Left colon (tissue), 2 donors: Measurements from ENCODE around the gene TRIM65. TPM values are rescaled to one million over a fixed set of nuclear protein-coding genes. Genes with fewer than 3 reads are reported as not detected.

Experiments used
- ATAC-seq: fragments of 200-7000 bp; cut with Tn5 transposase; one replicate; pipeline ENCODE4 v1.9.1; 2020; ENCODE audit warnings: mild to moderate bottlenecking, moderate library complexity
- DNase-seq, 2 donors: peaks; one replicate each; pipeline ENCODE4 v3.0.0-alpha.2; 2020
- intact Hi-C, 2 donors: fragments of 100-400 bp; cut with DNase I in 1 of 2; cut with micrococcal nuclease in 1 of 2; formaldehyde crosslinking; loops; one replicate each; pipeline versions ENCODE4 v1.11.2 to v1.14.0; 2022; cut with DNase I, micrococcal nuclease
- long read RNA-seq: library from polyadenylated mRNA; unstranded; transcript quantifications from one replicate; pipeline ENCODE4 v2.0.0, GENCODE V29; 2021
- total RNA-seq, 2 donors: library from RNA; stranded (reverse); fragmentation: NEBNext Ultra II Directional; extraction: Animal tissue kit (Norgen Biotek cat#: 25700); gene quantifications; one replicate each; pipeline ENCODE4 v1.2.1, GENCODE V29; 2021
- donor health status: DM: no; HTN: no; CAD: no.
- donor health status: DM: yes; HTN: yes; CAD: no.

The TRIM65 gene, protein sequence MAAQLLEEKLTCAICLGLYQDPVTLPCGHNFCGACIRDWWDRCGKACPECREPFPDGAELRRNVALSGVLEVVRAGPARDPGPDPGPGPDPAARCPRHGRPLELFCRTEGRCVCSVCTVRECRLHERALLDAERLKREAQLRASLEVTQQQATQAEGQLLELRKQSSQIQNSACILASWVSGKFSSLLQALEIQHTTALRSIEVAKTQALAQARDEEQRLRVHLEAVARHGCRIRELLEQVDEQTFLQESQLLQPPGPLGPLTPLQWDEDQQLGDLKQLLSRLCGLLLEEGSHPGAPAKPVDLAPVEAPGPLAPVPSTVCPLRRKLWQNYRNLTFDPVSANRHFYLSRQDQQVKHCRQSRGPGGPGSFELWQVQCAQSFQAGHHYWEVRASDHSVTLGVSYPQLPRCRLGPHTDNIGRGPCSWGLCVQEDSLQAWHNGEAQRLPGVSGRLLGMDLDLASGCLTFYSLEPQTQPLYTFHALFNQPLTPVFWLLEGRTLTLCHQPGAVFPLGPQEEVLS
- 10 to 100 TPM; 15.0 to 18.7 TPM for total RNA-seq
- long read RNA-seq, partial matches to known transcripts = 3 of 18 reads
- long read RNA-seq, other reads (novel, unspliced or antisense) = 8 of 18 reads

DNA sequence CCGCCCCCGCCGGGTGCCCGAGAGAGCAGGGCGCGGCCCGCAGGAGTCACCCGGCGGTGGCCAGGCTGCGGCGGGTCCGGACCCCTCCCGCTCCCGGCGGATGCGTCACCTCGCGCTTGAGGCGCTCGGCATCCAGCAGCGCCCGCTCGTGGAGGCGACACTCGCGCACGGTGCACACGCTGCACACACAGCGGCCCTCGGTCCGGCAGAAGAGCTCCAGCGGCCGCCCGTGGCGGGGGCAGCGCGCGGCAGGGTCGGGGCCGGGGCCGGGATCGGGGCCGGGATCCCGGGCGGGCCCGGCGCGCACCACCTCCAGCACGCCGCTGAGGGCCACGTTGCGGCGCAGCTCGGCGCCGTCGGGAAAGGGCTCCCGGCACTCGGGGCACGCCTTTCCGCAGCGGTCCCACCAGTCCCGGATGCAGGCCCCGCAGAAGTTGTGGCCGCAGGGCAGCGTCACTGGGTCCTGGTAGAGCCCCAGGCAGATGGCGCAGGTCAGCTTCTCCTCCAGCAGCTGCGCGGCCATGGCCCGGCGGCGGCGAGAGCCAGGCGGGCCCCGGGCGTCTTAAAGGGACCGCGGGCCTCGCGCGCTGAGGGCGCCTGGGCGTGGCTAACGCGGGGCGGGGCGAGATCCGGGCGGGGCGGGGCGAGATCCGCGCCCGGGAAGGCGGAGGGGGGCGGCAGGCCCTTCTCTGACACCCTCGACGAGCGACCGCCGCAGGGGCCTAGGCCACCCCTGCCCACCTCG is at the start of gene TRIM65:
Gene TRIM65, minus strand, starts transcription at position 537 of the 745 bp plus-strand sequence. Its CDS starts 14 bp downstream, at position 523.
- intact Hi-C loops = no loop called here
- ATAC-seq = peak; percentile 83
- peak; percentile 83 to 90 for DNase-seq

DNA sequence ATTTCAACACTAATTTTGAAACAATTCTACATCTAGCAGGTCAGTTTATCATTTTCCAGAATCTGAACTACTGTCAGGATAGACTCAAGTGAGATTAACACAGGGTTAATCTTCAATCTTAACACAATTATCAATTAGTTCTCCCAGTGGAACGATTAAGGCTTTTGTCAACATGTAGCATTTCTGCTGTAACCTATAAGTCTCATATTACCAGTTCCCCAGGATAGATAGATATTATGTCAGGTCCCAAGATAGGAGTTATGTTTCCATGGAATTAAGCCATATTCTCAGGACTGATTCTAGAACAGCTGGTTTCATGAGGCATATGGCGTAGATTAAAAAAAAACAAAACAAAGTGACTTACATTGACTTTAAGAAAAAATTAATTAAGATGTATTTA is 48.5 kb upstream of the TRIM65 start:
- no peak for ATAC-seq
- intact Hi-C loops = no loop called here
- DNase-seq = no peak

DNA sequence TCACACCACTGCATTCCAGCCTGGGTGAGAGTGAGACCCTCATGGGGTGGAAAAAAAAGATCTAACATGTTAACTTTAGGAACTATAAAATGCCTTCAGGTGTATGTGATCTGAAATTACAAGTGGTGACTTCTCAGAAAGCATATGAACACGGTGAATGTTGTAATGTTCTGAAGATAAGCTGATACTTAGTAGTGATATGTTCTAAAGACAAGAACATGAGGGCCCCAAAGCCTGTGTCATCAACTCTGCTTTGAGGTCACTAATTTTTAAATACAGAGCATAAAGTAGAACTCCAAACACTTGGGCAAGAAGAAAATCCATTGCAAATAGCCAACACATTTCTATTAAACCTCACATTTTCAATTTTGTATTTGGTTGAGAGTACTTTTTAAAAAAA is 46.7 kb upstream of the TRIM65 start:
- intact Hi-C loops = no loop called here
- ATAC-seq (no peak), DNase-seq (no peak)

DNA sequence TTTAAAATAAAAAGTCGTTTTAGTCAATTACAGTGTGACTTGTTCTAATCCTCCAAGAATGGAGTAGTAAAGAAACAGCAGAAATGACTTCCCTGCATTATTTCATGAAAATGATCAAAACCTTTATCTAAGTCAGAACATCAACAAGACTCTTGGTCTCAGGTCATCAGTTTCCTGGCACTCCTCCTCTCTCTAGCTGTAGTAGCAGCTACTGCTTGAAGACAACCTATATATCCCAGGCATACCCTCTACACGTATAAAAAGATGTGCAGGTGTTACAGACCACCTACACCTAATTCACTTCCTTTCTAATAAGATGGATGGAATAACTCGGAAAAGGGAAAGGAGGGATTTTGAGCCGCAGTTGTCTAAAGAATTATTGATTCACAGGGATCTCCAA is 45.7 kb upstream of the TRIM65 start:
- ATAC-seq (no peak), DNase-seq (no peak)
- intact Hi-C loops = no loop called here

DNA sequence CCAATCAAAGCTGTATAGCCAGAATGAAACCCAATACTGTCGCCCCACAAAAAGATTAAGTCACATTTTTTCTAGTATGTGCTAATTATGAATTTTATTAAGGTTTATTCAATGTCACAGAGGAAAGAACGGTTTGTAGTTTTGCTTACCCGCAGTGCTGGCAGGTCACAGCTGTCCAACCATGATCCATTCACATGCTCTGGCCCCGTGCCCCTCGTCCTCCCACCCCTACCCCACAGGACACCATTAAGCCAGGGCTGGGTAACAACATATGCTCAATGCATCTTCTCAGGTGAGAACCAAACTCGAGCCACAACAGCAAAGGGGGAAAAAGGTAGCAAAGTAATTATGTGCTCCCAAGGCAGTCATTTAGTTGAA is 44.7 kb upstream of the TRIM65 start:
- ATAC-seq (no peak), DNase-seq (no peak)
- intact Hi-C loops = no loop called here

DNA sequence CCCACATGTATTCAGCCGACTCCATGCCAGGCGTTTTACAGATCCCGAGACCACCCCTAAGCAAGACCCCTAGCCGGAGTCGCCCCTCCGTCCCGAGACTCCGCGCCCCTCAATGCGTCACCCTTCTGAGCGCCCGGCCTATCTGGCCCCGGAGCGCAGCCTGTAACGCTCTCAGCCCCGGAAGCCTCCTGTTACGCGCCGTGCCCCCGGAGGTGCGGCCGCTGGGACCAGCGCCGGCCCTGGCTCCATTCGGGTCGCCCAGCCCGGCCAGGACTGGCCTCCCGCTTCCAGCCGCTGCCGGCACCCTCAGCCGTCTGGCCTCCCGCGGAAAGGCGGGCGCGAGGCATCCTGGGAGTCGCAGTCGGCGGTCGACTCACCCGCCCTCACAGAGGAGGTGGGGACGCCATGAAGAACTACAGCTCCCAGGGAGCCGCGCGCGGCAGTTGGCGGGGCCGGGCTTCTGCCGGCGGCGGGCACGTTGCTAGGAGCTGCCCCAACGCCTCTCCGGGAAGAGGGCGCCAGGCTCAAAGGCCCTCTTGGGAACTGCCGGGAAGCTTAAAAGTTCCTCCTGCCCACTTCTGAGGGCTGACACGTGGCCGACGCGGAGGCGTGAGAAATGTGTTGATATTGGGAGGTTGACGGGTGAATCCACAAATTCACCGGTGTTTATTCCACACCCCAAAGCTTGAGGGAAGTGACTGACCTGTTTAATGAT is 44.1 kb upstream of the TRIM65 start, which contains the start of gene FBF1:
Gene FBF1, minus strand, starts transcription at position 316 of the 715 bp plus-strand sequence. CDS start 2,893 bp downstream, outside the sequence.
- ATAC-seq = peak; percentile 99
- intact Hi-C loops = no loop called here
- DNase-seq = peak; percentile 94 to 95

DNA sequence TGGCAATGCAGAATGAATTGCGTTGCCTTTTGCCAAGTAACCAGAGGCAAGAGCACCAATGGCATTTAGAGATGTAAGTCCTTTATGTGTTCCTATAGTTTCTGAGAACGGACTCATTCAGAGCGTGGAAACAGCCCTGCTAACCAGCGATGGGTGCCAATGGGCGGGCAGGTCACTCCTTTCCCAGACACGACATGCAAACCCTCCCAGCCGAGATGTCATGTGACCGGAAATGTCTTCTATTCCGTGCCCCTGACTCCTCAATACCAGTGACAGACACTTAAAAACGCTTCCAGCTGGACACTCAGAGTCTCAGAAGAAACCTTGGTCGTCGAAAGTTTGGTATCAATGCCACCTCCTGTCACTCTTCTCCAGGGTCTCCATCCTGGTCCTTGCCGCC is 40.9 kb upstream of the TRIM65 start:
- DNase-seq (no peak), ATAC-seq (no peak)
- intact Hi-C loops = no loop called here

DNA sequence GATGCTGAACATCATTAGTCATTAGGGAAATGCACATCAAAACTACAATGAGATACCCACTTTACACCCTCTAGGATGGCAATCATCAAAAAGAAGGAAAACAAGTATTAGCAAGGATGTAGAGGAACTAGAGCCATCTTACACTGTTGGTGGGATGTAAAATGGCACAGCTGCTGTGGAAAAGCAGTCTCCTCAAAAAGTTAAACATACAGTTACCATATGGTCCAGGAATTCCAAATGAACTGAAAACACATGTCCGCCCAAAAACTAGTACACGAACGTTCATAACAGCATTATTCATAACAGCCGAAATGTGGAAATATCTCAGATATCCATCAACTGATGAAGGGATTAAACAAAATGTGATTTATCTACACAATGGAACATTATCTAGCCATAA is 37.1 kb upstream of the TRIM65 start:
- intact Hi-C loops = no loop called here
- ATAC-seq = no peak
- DNase-seq = no peak

DNA sequence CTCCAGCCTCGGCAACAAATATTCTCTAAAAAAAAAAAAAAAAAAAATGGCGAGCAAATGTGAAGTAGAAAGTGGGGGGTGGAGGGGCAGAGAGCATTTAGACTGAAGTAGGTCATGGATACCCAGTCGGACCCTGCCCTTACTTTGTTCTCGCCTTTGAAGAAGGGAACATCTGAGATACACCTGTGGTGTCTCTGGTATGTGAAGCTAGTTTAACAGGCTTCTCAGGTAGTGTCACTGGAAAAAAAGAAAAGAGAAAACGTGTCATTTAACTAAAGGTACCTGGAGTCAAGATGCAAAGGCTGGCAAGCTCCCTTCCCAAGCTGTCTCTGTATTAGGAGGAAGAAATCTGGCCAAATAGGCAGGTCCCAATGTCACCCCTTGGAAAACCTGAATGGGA is 36.1 kb upstream of the TRIM65 start:
- no peak for ATAC-seq
- no peak for DNase-seq
- intact Hi-C loops = no loop called here

DNA sequence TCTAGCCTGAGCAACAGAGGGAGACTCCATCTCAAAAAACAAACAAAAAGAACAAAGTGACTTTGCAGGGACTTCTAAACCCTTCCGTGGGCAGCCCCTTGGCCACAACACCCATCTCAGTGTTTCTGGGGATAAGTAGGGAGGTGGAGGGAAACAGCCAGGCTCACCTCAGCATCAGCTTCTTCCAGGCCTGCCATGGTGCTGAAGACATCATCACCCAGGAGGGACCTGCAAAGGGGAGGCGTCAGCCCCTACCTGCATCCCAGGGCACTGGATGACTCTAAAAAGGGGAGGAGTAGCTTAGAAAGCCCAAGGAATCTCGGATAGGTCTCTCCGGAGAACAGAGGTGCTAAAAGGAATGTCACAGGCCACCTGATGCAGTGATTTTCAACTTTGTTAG is 34.3 kb upstream of the TRIM65 start:
- no peak for ATAC-seq
- intact Hi-C loops = no loop called here
- no peak for DNase-seq

DNA sequence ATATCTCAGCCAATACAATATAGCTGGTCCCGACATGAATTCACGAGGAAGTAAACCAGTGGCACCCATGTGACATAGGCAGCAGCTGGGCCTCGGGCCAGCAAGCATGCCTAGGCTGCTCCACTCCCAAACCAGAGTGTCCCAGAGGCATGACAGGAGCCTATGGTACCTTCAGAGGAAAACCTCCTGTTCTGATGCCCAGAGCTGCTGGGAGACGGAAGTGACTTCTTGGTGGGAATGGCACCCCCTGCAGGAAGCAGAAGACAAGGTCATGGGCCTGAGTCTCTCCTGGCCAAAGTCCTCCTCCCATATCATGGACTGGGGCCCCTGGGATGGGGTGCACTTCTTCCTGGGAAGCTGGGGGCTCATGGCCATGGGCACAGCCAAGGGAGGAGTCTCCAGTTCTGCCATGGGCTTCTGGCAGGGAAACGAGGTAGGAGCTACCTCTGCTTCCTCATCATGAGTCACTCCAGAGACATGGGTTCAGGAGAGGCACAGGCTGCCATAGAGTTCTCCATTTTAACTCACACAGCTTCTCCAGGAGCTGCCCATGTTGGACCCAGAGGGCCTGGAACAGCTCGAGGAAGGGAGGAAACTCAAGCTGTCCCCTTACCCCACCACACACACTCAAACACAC is 30.7 kb upstream of the TRIM65 start:
- DNase-seq (peak in 1 of 2 donors; percentile 36), ATAC-seq (peak; percentile 67)
- intact Hi-C loops = no loop called here

DNA sequence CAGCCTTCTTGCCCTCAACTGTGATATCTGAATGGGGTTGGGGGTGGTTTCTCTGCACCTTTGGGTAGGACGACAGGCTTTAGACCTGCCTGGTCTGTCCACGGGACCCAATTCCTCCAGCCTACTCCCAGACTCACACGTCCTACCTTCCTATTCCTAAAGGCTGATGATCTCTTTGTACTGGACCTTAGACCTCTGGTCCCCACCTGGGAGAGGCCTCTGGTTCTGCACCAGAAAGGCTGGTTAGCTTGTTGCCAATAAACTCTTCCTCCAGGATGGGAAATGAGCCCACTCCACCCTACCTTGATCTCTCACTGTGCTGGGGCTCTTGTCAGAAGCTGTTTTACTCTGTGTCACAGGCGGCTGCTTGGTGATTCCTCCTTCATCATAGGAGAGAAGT is 29.7 kb upstream of the TRIM65 start:
- ATAC-seq (no peak), DNase-seq (no peak)
- intact Hi-C loops = no loop called here

DNA sequence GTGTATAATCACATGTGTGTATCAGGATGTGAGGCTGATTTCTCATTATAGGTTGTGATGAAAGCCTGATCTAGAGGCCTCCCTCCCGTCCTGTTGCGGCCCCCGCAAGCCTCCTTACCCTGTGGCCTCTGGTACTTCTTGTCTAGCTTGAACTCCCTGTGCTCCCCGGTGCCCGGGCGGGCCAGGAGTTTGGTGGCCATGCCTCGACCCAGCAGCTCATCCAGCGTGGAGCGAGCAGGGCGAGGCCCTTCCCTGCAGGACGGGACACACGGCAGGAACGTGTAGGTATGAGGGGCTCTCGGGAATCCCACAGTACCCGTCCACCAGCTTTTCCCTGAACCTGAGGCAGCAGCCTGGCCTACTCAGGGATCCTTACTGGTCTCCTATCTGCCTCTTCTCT is 29.2 kb upstream of the TRIM65 start:
- DNase-seq (no peak), ATAC-seq (no peak)
- intact Hi-C loops = no loop called here

DNA sequence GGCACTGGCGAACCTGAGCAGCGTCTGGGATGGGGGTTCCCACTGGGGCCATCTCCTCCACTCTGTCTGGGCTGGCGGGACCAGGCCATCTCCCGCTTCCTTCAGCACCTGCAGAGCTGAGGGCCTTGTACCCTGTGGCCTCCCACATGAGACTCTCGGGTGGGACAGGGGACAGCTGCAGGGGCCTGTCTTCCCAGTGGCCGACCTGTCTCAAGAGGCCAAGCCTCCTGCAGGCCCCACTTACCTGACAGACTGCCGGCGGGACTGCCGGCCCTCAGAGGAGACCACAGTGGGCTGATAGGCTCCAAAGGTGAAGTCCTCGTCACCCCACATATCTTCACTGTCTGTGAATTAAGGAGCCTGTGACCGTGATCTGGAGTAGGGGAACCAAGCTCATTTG is 28.4 kb upstream of the TRIM65 start:
- ATAC-seq = no peak
- intact Hi-C loops = no loop called here
- no peak for DNase-seq

DNA sequence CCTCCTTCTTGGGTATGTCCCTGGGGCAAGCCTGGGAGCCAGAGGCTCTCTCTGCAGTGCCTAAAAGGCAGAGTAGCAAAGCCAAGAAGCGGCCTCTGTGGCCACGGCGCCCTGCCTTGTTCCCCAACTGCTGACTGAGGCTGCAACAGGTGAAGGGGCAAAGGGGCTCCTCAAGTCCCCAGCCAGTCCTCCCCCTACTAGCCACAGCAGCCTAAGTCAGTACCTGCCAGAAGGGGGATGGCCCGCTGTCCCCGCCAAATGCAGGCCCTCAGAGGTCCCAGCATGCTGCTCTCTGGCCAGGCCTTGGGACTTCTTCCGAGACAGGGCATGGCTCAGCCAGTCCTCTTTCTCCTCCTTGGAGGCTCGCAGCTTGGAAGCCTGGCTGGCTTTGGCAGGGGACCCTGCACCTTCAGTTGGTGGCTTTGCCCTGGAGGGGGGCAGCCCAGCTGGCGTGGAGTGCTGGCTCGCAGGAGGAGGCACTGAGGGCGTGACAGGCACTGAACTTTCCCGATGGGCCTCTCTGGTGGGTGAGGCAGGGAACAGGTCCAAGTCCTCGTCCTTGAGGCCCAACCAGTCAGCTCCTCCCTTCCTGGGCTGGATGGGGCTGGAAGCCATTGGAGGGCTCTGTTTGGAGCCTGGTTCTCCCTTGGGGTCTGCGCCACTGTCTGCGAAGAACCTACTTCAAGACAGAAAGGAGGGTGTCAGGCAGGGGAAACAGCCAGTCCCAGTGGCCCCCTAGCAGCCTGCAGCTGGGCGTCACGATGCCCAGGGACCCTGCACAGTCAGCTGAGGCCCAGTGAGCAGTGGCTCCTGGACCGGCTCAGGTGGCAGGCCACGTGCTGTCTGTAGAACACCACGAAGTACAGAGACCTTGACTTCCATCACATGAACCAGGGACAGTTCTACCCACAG is 26.5 kb upstream of the TRIM65 start:
- ATAC-seq (peak; percentile 86), DNase-seq (peak in 1 of 2 donors; percentile 44)
- intact Hi-C loops = no loop called here

DNA sequence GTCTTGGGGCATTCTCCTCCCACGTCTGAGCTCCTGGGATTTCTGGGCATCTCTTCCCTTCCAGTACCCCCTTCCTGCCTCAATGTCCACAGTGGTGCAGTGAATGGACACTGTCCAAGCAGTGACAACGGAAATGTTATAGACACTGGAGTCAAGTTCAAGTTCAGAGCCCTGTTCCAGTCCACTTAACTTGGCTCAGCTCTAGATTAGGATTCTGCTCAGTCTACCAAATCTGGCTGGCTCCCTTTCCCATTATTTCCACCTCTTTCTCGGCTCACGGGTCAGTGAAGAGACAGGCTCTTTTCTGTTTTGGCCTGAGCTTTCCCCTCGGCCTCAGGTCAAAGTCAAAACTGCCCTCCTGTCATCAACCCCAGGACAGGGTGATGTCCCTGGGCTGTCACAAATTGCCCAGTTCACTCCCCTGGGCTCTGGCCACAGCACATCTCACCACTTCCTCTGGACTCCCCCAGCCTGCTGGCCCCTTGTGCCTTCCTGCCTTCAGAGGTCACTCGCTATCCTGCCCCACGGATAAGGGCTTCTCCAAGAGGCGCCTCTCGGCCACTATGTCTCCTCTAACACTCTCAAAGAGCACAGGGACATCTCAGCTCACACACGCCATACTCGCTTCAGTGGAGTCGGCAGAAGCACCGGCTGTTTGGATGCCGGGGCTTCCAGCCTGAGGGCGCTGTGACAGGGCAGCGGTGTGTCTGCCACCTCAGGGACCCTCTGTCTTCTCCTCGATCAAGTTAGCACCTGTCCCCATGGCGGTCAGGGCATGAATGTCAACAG is 25.6 kb upstream of the TRIM65 start:
- no peak for DNase-seq
- ATAC-seq = no peak
- intact Hi-C loops = no loop called here

DNA sequence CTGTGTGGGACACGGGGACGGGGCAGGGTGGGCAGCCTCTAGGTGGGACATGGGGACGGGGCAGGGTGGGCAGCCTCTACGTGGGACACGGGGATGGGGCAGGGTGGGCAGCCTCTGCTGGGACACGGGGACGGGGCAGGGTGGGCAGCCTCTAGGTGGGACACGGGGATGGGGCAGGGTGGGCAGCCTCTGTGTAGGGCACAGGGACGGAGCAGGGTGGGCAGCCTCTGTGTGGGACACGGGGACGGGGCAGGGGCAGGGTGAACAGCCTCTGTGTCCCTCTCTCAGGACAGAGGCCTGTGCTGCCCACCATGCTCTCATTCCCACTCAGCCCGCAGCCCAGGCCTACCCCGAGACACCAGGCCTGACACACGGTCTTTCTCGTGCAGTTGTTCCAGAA is 24.8 kb upstream of the TRIM65 start:
- no peak for ATAC-seq
- no peak for DNase-seq
- intact Hi-C loops = no loop called here
